ENCODE data around the gene SCYL2.
"Not testable (repeated sequence)": the region's sequence is repeated elsewhere in the genome, so short reads cannot be mapped to it uniquely, and the experiment has no call there.

SCYL2 gene

GRCh38 chr12:100265107-100265506 is 1.9 kb upstream of the SCYL2 start:
- not testable (repeated sequence) for DNase-seq

- no peak for DNase-seq
Measured at GRCh38 chr12:100265732-100266584, 1.0 kb upstream of the SCYL2 start.

DNA sequence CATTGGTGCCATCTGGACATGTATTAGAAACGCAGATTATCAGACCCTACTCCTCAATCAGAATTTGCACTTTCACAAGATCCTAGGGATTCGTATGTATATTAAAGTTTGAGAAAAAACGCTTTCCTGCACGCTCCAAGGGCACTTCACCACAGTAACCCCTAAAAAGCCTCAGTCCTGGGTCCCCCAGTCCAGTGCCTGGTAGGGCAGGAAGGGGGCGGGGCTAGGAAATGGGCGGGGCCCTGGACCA is 467 bp upstream of the SCYL2 start:
- no peak for DNase-seq

- DNase-seq = no peak
Measured at GRCh38 chr12:100267603-100268281, 765 bp downstream of the SCYL2 start.

DNA sequence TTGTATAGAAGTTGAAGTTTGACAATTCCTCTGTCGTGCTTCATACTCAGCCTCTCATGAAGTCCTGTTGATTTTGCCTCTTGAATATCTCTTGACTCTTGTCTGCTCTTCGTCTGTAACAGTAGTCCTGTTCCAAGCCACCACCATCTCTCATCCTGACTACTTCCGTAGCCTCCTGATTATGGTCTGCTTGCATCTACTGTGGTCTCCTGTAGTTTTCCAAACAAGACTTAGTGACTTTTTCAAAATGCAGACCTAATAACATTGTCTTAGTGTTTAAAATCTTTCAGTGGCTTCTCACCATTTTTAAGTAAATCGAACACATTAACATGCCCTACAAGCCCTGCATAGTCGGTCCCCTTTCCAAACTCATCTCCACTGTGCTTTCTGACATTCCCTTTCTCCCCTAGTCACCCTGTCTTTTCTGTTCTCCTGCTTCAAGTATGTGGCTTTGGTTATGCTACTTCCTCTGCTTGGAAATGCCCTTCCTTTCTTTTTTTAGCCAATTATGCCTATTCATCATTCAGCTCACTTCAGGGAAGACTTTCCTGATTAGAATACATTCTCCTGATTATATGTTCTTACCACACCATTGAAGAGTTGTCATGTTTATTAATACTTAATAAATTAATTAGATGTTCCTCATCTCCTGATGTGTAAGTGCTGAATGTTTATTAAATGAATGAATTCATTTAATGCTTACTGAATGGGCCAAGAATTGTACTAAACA is 2.0 kb downstream of the SCYL2 start:
- no peak for DNase-seq

- no peak for DNase-seq
Measured at GRCh38 chr12:100273782-100274181, 6.8 kb downstream of the SCYL2 start.

DNA sequence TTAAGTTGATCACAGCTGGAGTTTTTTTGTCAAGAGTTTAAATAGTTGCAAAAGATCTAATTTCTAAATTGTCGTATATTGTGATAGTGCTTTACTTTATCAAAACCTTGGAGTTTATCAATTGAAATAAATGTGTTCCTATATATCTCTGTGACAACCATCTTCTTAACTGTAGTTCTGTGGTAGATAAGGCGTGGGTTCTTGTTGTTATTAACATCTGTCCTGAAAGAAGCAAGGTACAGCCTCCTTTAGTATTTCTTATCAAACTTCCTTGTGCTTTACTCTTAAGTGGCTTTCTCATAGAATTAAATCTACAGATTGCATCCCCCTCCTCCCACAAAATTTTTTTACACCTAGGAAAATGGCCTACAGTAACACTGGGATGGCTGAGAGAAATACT is 7.3 kb downstream of the SCYL2 start:
- no peak for DNase-seq

DNA sequence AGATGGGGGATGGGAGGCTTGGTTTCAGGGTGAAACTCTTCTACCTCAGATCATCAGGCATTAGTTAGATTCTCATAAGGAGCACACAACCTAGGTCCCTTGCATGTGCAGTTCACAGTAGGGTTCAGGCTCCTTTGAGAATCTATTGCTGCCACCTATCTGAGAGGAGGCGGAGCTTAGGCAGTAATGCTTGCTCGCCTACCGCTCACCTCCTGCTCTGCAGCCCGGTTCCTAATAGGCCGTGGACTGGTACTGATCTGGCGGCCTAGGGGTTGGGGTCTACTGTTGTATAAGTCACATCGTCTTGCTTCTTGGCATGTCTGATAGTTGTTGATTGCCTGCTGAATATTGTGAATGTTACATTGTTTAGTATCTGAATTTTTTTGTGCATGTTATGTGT is 12.2 kb downstream of the SCYL2 start:
- no peak for DNase-seq

DNA sequence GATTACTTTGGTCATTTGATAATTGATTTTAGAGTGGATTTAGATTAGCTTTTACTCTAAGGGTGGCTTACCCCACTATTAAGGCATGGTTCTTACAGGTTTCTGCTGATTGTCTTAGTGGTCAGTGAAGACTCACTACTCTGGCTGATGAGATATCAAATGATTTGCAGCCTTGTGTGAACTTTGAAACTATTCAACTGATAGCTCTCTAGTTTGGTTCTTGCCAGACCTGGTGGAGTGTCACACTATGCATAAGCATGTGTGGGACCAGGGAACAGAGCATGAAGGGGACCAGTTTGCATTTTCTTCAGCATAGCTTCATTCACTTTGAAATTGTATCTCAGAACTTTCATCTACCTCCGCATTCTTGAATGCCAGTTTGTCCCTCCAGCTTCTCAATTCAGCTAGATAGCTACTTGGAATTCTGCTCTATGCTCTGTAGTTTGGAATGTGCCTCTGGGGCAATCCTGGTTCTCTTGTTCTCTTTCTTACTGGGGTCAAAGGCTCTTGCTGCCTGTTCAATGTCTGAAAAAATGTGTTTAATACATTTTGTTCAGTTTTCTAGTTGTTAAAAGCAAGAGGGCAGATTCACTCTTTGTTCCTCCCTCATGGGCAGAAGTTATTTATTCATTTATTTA is 12.7 kb downstream of the SCYL2 start:
- DNase-seq = no peak

- not testable (repeated sequence) for DNase-seq
Measured at GRCh38 chr12:100284556-100284955, 17.6 kb downstream of the SCYL2 start.

- no peak for DNase-seq
Measured at GRCh38 chr12:100289038-100289437, 22.1 kb downstream of the SCYL2 start.

GRCh38 chr12:100290016-100290415 is 23.0 kb downstream of the SCYL2 start:
- no peak for DNase-seq

DNA sequence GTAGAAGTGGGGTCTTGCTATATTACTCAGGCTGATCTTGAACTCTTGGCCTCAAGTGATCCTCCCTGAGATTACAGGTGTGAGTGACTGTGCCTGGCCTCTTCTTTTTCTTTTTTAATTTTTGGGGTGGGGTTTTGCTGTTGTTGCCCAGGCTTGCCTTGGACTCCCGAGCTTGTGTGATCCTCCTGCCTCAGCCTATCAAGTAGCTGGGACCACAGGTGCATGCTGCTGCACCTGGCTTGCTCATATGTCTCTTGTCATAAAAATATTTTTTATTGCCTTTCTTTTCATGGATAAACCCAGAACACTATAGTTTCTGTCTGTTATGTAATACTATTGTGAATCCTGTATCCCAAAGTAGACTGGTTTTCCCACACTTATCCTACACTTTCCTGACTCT is 26.0 kb downstream of the SCYL2 start:
- no peak for DNase-seq

DNA sequence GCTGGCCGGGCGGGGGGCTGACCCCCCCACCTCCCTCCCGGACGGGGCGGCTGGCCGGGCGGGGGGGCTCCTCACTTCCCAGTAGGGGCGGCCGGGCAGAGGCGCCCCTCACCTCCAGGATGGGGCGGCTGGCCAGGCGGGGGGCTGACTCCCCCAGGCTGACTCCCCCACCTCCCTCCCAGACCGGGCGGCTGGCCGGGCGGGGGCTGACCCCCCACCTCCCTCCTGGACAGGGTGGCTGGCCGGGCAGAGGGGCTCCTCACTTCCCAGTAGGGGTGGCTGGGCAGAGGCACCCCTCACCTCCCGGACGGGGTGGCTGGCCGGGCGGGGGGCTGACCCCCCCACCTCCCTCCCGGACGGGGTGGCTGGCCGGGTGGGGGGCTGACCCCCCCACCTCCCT is 27.4 kb downstream of the SCYL2 start:
- not testable (repeated sequence) for DNase-seq

- no peak for DNase-seq
Measured at GRCh38 chr12:100295764-100296555, 29.0 kb downstream of the SCYL2 start.

DNA sequence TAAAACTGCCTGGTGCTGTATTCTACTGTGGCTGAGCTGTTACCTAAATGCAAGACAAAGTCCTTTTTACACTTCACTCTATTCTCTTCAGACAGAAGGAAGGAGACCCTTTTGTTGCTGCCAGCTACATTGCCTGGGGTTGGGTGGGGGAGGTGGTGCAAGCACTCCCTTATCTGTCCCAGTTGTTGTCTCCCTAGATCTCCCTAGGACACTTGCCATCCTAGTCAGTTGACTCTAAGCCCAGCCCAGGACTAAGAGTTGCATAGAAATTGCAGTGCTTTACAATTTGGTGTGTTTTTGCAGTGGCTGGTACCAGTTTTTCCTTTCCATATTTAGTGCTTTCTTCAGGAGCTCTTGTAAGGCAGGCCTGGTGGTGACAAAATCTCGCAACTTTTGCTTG is 35.1 kb downstream of the SCYL2 start:
- DNase-seq = no peak

- no peak for DNase-seq
Measured at GRCh38 chr12:100303831-100304230, 36.9 kb downstream of the SCYL2 start.

DNA sequence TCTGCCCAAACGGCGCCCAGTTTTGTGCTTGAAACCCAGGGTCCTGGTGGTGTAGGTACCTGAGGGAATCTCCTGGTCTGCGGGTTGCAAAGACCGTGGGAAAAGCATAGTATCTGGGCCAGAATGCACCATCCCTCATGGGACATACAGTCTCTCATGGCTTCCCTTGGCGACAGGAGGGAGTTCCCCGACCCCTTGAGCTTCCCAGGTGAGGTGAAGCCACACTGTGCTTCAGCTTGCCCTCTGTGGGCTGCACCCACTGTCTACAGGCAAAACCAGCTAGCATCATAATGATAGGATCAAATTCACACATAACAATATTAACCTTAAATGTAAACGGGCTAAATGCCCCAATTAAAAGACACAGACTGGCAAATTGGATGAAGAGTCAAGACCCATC is 37.4 kb downstream of the SCYL2 start:
- DNase-seq = not testable (repeated sequence)

DNA sequence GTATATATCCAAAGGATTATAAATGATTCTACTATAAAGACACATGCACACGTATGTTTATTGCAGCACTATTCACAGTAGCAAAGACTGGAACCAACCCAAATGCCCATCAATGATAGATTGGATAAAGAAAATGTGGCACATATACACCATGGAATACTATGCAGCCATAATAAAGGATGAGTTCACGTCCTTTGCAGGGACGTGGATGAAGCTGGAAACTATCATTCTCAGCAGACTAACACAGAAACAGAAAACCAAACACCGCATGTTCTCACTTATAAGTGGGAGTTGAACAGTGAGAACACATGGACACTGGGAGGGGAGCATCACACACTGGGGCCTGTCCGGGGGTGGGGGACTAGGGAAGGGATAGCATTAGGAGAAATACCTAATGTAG is 41.2 kb downstream of the SCYL2 start:
- DNase-seq = not testable (repeated sequence)

DNA sequence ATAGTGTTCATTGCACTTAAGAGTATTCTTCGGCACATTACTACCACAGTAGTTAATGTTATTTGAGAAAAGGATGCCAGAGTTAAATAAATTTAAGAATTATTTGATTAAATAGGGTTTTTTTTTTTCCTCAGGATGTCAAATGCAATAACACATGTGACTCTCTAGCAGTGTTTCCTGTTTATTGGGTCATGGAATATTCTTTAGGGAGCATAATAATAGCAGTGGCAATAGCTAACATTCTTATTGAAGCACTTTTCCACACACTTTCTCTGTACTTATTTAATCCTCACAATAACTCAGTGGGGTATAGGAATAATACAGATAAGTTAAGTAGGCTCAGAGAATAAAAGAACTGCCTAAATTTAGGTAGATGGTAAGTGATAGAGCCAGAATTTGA is 44.3 kb downstream of the SCYL2 start:
- no peak for DNase-seq

DNA sequence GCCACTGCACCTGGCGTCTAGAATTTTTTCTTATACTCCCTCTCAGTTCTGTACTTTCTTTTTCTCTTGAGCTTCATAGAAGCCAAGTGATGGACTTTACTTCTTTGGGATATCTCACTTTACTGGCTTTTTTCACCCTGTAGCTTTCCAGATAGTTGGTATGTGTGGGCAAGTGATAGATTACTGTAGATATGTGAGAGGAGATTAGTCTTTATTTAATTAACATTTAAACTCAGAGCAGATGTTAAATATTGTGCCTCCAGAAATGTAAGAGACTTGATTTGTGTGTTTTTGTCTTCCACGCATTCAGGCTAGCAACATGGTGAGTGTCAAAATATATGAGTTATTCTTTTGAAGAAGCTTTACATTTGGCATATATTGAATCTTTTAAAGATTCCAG is 50.4 kb downstream of the SCYL2 start:
- DNase-seq = no peak

GRCh38 chr12:100324498-100324897 is 57.5 kb downstream of the SCYL2 start:
- no peak for DNase-seq

DNA sequence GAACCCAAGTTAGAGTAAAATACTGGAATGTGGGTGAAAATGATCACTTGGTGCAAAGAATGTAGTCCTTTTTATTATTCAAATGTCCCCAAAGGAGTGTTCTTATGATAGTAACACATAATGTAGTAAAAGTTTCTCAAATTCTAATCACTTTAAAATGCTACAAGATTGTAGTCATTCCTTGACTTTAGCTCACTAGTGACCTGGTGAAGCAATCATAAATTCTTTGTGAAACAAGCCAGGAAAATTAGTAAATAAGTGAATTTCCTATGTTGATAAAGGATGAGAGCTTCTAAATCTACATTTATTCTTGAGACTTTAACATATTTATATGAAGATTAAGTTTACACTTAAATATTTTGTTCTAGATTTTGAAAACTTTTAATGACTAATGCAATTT is 59.2 kb downstream of the SCYL2 start:
- DNase-seq = no peak
